HepG2 (cell line): ENCODE data around the gene ACBD6. TPM values are rescaled to one million over a fixed set of nuclear protein-coding genes. Genes with fewer than 3 reads are reported as not detected.

Experiments used
- AGO2 ChIP-seq: fragments of 200-400 bp; formaldehyde crosslinking; optimal IDR thresholded peaks from 2 replicates; pipeline ENCODE3; 2017; ENCODE audit warnings: mild to moderate bottlenecking, low read depth, low read length, moderate library complexity
- AKAP8 ChIP-seq: sonication (generic); formaldehyde crosslinking; IDR thresholded peaks from 2 replicates; pipeline ENCODE4 v1.5.1; 2020; ENCODE audit warnings: mild to moderate bottlenecking, missing genetic modification reagents
- HDAC6 ChIP-seq: fragments of 200-600 bp; sonication (generic); IDR thresholded peaks from 2 replicates; pipeline ENCODE4 v1.7.0; 2017; ENCODE audit warnings: mild to moderate bottlenecking, antibody characterized with exemption, low read length, low read depth
- HOXA5 ChIP-seq: sonication (generic); formaldehyde crosslinking; IDR thresholded peaks from 2 replicates; pipeline ENCODE4 v1.4.0; 2020; ENCODE audit warnings: missing genetic modification reagents
- KLF11 ChIP-seq: IDR thresholded peaks from 2 replicates; pipeline ENCODE4 v1.6.1; 2016; ENCODE audit warnings: missing compliant biosample characterization
- RBM39 ChIP-seq: fragments of 200-400 bp; formaldehyde crosslinking; IDR thresholded peaks from one replicate; pipeline ENCODE4 v1.6.1; 2018; ENCODE audit warnings: antibody characterized with exemption, mild to moderate bottlenecking, low read depth, low read length; ENCODE audit not compliant: poor library complexity, severe bottlenecking
- SRY ChIP-seq: sonication (generic); formaldehyde crosslinking; IDR thresholded peaks from 2 replicates; pipeline ENCODE4 v1.8.0; 2022; ENCODE audit warnings: mild to moderate bottlenecking, missing genetic modification reagents
- TBL1XR1 ChIP-seq: fragments of 150-350 bp; IDR thresholded peaks from 2 replicates; pipeline ENCODE4 v1.6.1; 2014; ENCODE audit warnings: borderline replicate concordance, low read length; ENCODE audit not compliant: partially characterized antibody
- ZFP1 ChIP-seq: IDR thresholded peaks from 2 replicates; pipeline ENCODE4 v1.6.1; 2016
- ZNF263 ChIP-seq: sonication (generic); formaldehyde crosslinking; IDR thresholded peaks from 2 replicates; pipeline ENCODE4 v1.4.0; 2020; ENCODE audit warnings: missing genetic modification reagents
- ZNF350 ChIP-seq: sonication (generic); formaldehyde crosslinking; IDR thresholded peaks from 2 replicates; pipeline ENCODE4 v1.4.0; 2020; ENCODE audit warnings: mild to moderate bottlenecking, low read depth, missing genetic modification reagents, borderline replicate concordance
- ZNF441 ChIP-seq: sonication (generic); formaldehyde crosslinking; IDR thresholded peaks from 2 replicates; pipeline ENCODE4 v1.7.0; 2021; ENCODE audit warnings: missing genetic modification reagents, borderline replicate concordance
- ZNF563 ChIP-seq: sonication (generic); formaldehyde crosslinking; IDR thresholded peaks from 2 replicates; pipeline ENCODE4 v1.8.0; 2022; ENCODE audit warnings: mild to moderate bottlenecking, moderate library complexity, missing genetic modification reagents
- ZNF766 ChIP-seq: sonication (generic); formaldehyde crosslinking; IDR thresholded peaks from 2 replicates; pipeline ENCODE4 v1.5.0; 2020; ENCODE audit warnings: missing genetic modification reagents, borderline replicate concordance
- ZNF777 ChIP-seq: sonication (generic); formaldehyde crosslinking; IDR thresholded peaks from 2 replicates; pipeline ENCODE4 v1.4.0; 2020; ENCODE audit warnings: missing genetic modification reagents
- polyA plus RNA-seq, 8 experiments: library from polyadenylated mRNA; depleted of rRNA in 3 of 8; stranded (reverse) in 7 of 8; unstranded in 1 of 8; fragments of >200 nt; fragmentation: Illumina TruSeq in 4 of 8; extraction: Trizol in 4 of 8; gene quantifications; 2 replicates each; pipeline versions ENCODE4 v1.2.1 to v1.2.3, GENCODE V29; 2011 to 2016; ENCODE audit warnings: low read depth in 4 of 8, missing spikeins in 1 of 8, mixed read lengths in 1 of 8; ENCODE audit not compliant: insufficient read depth in 1 of 8
- total RNA-seq, 5 experiments: library from RNA; depleted of rRNA; stranded (reverse); fragments of >200 nt; fragmentation: Illumina TruSeq; extraction: Trizol; gene quantifications; 2 replicates each; pipeline ENCODE4 v1.2.3, GENCODE V29; 2016; ENCODE audit warnings: low read depth in 1 of 5
- TF ChIP-seq, protein P1 (sequence below): sonication (generic); formaldehyde crosslinking; IDR thresholded peaks from 2 replicates; pipeline ENCODE4 v1.4.0; 2020; ENCODE audit warnings: missing genetic modification reagents, mild to moderate bottlenecking, borderline replicate concordance
- TF ChIP-seq, protein P2 (sequence below): IDR thresholded peaks from 2 replicates; pipeline ENCODE4 v1.6.1; 2016; ENCODE audit warnings: low read depth
- TF ChIP-seq, protein P3 (sequence below): sonication (generic); formaldehyde crosslinking; IDR thresholded peaks from 2 replicates; pipeline ENCODE4 v1.4.0; 2020; ENCODE audit warnings: missing genetic modification reagents, borderline replicate concordance
- TF ChIP-seq, protein P4 (sequence below): sonication (generic); formaldehyde crosslinking; IDR thresholded peaks from 2 replicates; pipeline ENCODE4 v1.5.0; 2020; ENCODE audit warnings: missing genetic modification reagents, mild to moderate bottlenecking, borderline replicate concordance
- TF ChIP-seq, protein P5 (sequence below): sonication (generic); formaldehyde crosslinking; IDR thresholded peaks from 2 replicates; pipeline ENCODE4 v1.5.1; 2020; ENCODE audit warnings: missing genetic modification reagents, mild to moderate bottlenecking, borderline replicate concordance

The ACBD6 gene
- total and polyA plus RNA-seq, 2 of the 13 experiments (the other 11 are each of a cell fraction or from before 2014, with no cell fraction given): 33.5 to 47.2 TPM

DNA sequence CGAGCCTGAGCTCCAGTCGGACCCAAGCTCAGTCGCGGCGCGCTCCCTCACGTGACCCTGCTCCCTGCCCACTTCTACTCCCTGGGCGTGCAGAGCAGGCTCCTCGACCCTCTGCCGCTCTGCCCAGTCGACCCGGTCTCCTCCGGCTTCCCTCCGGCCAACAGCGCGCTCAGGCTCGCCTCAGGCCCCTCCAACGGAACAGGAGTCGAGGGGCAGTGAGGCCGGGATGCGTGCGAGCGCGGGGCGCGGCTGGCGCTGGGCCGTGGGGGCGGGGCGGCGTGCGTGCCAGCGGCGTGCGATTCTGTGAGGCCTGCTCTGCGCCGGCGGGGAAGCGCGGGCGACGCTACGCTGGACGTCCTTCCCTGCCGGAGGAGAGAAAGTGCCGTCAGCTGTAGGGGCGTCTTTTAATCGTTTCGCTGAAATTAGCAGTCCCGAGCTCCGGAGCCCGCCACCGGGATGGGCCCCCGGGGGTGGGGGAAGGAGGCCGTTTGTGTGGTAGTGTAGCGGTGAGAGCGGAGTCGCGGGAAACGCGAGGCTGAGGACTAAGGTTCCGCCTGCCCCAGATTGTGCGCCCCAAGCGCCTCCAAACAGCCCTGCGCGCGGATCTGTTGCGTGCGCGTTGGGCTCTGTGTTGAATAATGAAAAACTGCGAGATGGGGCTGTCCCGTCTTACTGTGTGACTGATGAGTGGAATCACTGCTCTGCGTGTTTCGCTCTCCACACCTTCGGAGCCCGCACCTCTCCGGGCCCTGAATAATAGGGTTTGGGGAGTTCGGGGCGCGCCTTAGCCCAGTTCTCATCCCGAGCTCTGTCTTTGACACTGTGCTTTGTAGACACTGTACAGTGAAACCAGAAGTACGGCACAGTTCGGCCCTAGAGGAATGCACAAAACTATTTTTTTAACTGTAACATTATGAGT lies at the start of gene ACBD6 (continued):
- TF ChIP-seq ZNF441 (peak; percentile 94; the same call in 1 of the 2 replicates), AGO2 (peak; percentile 86), HOXA5 (CRISPR knock-in tag) (peak; percentile 86), ZNF350 (no peak), ZNF563 (CRISPR knock-in tag) (peak; percentile 99), ZNF766 (CRISPR knock-in tag) (peak; percentile 82; the same call in 1 of the 2 replicates), ZNF777 (CRISPR knock-in tag) (peak; percentile 52), KLF11 (CRISPR knock-in tag) (no peak), TBL1XR1 (peak; percentile 37), HDAC6 (no peak; the same call in 1 of the 2 replicates), ZFP1 (CRISPR knock-in tag) (0 out of 2 replicates have a peak, but pooled peaks have one; percentile 6), AKAP8 (no peak), RBM39 (peak; percentile 87), ZNF263 (CRISPR knock-in tag) (peak; percentile 65), SRY (CRISPR knock-in tag) (peak; percentile 98)
- TF ChIP-seq, protein P1, sequence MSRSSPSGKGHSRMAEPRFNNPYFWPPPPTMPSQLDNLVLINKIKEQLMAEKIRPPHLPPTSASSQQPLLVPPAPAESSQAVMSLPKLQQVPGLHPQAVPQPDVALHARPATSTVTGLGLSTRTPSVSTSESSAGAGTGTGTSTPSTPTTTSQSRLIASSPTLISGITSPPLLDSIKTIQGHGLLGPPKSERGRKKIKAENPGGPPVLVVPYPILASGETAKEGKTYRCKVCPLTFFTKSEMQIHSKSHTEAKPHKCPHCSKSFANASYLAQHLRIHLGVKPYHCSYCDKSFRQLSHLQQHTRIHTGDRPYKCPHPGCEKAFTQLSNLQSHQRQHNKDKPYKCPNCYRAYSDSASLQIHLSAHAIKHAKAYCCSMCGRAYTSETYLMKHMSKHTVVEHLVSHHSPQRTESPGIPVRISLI (CRISPR knock-in tag): no peak; the same call in 1 of the 2 replicates
- TF ChIP-seq, protein P2, sequence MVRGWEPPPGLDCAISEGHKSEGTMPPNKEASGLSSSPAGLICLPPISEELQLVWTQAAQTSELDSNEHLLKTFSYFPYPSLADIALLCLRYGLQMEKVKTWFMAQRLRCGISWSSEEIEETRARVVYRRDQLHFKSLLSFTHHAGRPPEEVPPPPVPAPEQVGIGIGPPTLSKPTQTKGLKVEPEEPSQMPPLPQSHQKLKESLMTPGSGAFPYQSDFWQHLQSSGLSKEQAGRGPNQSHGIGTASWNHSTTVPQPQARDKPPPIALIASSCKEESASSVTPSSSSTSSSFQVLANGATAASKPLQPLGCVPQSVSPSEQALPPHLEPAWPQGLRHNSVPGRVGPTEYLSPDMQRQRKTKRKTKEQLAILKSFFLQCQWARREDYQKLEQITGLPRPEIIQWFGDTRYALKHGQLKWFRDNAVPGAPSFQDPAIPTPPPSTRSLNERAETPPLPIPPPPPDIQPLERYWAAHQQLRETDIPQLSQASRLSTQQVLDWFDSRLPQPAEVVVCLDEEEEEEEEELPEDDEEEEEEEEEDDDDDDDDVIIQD (CRISPR knock-in tag): no peak
- TF ChIP-seq, protein P3, sequence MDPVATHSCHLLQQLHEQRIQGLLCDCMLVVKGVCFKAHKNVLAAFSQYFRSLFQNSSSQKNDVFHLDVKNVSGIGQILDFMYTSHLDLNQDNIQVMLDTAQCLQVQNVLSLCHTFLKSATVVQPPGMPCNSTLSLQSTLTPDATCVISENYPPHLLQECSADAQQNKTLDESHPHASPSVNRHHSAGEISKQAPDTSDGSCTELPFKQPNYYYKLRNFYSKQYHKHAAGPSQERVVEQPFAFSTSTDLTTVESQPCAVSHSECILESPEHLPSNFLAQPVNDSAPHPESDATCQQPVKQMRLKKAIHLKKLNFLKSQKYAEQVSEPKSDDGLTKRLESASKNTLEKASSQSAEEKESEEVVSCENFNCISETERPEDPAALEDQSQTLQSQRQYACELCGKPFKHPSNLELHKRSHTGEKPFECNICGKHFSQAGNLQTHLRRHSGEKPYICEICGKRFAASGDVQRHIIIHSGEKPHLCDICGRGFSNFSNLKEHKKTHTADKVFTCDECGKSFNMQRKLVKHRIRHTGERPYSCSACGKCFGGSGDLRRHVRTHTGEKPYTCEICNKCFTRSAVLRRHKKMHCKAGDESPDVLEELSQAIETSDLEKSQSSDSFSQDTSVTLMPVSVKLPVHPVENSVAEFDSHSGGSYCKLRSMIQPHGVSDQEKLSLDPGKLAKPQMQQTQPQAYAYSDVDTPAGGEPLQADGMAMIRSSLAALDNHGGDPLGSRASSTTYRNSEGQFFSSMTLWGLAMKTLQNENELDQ: no peak
- TF ChIP-seq, protein P4, sequence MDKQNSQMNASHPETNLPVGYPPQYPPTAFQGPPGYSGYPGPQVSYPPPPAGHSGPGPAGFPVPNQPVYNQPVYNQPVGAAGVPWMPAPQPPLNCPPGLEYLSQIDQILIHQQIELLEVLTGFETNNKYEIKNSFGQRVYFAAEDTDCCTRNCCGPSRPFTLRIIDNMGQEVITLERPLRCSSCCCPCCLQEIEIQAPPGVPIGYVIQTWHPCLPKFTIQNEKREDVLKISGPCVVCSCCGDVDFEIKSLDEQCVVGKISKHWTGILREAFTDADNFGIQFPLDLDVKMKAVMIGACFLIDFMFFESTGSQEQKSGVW: peak; percentile 83; the same call in 1 of the 2 replicates
- TF ChIP-seq, protein P5, sequence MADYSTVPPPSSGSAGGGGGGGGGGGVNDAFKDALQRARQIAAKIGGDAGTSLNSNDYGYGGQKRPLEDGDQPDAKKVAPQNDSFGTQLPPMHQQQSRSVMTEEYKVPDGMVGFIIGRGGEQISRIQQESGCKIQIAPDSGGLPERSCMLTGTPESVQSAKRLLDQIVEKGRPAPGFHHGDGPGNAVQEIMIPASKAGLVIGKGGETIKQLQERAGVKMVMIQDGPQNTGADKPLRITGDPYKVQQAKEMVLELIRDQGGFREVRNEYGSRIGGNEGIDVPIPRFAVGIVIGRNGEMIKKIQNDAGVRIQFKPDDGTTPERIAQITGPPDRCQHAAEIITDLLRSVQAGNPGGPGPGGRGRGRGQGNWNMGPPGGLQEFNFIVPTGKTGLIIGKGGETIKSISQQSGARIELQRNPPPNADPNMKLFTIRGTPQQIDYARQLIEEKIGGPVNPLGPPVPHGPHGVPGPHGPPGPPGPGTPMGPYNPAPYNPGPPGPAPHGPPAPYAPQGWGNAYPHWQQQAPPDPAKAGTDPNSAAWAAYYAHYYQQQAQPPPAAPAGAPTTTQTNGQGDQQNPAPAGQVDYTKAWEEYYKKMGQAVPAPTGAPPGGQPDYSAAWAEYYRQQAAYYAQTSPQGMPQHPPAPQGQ: no peak
